HepG2 (cell line): Measurements from ENCODE around the gene SUSD6. TPM values are rescaled to one million over a fixed set of nuclear protein-coding genes. Genes with fewer than 3 reads are reported as not detected.

ENCODE experiments used
- ATAC-seq: fragments of 200-7000 bp; cut with Tn5 transposase; 3 replicates; pipeline ENCODE4 v1.9.1; 2020; ENCODE audit warnings: mild to moderate bottlenecking, moderate library complexity
- BruUV-seq: library from RNA; stranded (reverse); fragments of 400-500 nt; replicated peaks from 2 replicates; lab custom pipeline; 2021; lab: Mats Ljungman, UMichigan
- CTCF ChIA-PET: fragments of 300-600 bp; formaldehyde crosslinking; extraction: SDS; loops from one replicate; lab custom pipeline; 2021; ENCODE audit warnings: low total read pairs, inconsistent platforms, low intra/inter-chr PET ratio; lab: Yijun Ruan, JAX
- POLR2A ChIA-PET: fragments of 350-600 bp; sonication (Branson Sonifier 250); formaldehyde crosslinking; loops from one replicate; lab custom pipeline; 2020; ENCODE audit warnings: antibody characterized with exemption, inconsistent platforms; lab: Yijun Ruan, JAX
- DNase-seq: peaks from one replicate; pipeline ENCODE4 v3.0.0-alpha.2; 2015; ENCODE audit warnings: low spot score
- FAIRE-seq: peaks from 3 replicates; lab custom pipeline; 2011; peaks lifted over from hg19 to GRCh38; lab: Jason Lieb, UNC
- H2AFZ ChIP-seq: one replicate; pipeline ENCODE4 v1.6.1; 2011; ENCODE audit warnings: low read length, inconsistent platforms
- H3K27ac ChIP-seq: fragments of 300-600 bp; 3 replicates; pipeline ENCODE4 v1.8.0; 2011; ENCODE audit warnings: mixed run types, mild to moderate bottlenecking, mixed read lengths, low read length, inconsistent platforms; ENCODE audit not compliant: insufficient read depth; ENCODE audit errors: extremely low read length
- H3K27me3 ChIP-seq, 2 experiments: fragments of 200-600 bp in 1 of 2; 2 replicates in 1 of 2; 3 replicates in 1 of 2; pipeline versions ENCODE4 v1.6.0 to v1.8.0; 2011; ENCODE audit warnings: low read length in 2 of 2, mild to moderate bottlenecking in 2 of 2, moderate library complexity in 2 of 2, inconsistent platforms in 1 of 2; ENCODE audit not compliant: insufficient read depth in 2 of 2, control insufficient read depth in 1 of 2
- H3K36me3 ChIP-seq, 2 experiments: fragments of 200-600 bp in 1 of 2; replicated peaks in 1 of 2; 2 replicates in 1 of 2; 3 replicates in 1 of 2; pipeline versions ENCODE4 v1.5.1 to v1.8.0; 2011; ENCODE audit warnings: low read length in 2 of 2, inconsistent platforms in 1 of 2; ENCODE audit not compliant: insufficient read depth in 2 of 2, control insufficient read depth in 1 of 2
- H3K4me1 ChIP-seq: 2 replicates; pipeline ENCODE4 v1.5.1; 2012; ENCODE audit warnings: low read length, inconsistent platforms; ENCODE audit not compliant: insufficient read depth
- H3K4me2 ChIP-seq: 2 replicates; pipeline ENCODE4 v1.6.0; 2011; ENCODE audit warnings: low read depth, low read length, inconsistent platforms
- H3K4me3 ChIP-seq, 3 experiments: fragments of 200-600 bp in 1 of 3; sonication (generic), shearing (Covaris generic) in 1 of 3; replicated peaks in 1 of 3; 2 replicates each; pipeline ENCODE4 v1.5.1; 2011 to 2016; ENCODE audit warnings: low read length in 3 of 3, inconsistent platforms in 2 of 3, low read depth in 2 of 3, mild to moderate bottlenecking in 2 of 3, control low read depth in 1 of 3, mixed read lengths in 1 of 3; ENCODE audit not compliant: insufficient read depth in 1 of 3
- H3K79me2 ChIP-seq: one replicate; pipeline ENCODE4 v1.6.1; 2011; ENCODE audit warnings: low read length, inconsistent platforms; ENCODE audit not compliant: insufficient read depth
- H3K9ac ChIP-seq: 2 replicates; pipeline ENCODE4 v1.6.0; 2011; ENCODE audit warnings: mild to moderate bottlenecking, low read depth, low read length, inconsistent platforms; ENCODE audit not compliant: insufficient read depth
- H3K9me3 ChIP-seq: 2 replicates; pipeline ENCODE4 v1.5.1; 2012; ENCODE audit warnings: mild to moderate bottlenecking, low read length
- H4K20me1 ChIP-seq: 2 replicates; pipeline ENCODE4 v1.6.0; 2011; ENCODE audit warnings: inconsistent platforms, mild to moderate bottlenecking, low read length, moderate library complexity; ENCODE audit not compliant: insufficient read depth
- AGO1 ChIP-seq: fragments of 200-400 bp; formaldehyde crosslinking; IDR thresholded peaks from 2 replicates; pipeline ENCODE4 v1.6.1; 2017; ENCODE audit warnings: mild to moderate bottlenecking, low read depth, low read length, moderate library complexity; ENCODE audit not compliant: poor library complexity, severe bottlenecking
- BHLHE40 ChIP-seq: IDR thresholded peaks from 2 replicates; pipeline ENCODE4 v1.6.1; 2011; ENCODE audit warnings: low read length, improper control_type of control experiment
- CREB1 ChIP-seq, 2 experiments: fragments of 450-650 bp in 1 of 2; IDR thresholded peaks; 2 replicates each; pipeline ENCODE4 v1.6.1; 2016 to 2017; ENCODE audit warnings: control low read depth in 1 of 2, mild to moderate bottlenecking in 1 of 2, missing compliant biosample characterization in 1 of 2, missing genetic modification characterization in 1 of 2
- GLI4 ChIP-seq: sonication (generic); formaldehyde crosslinking; IDR thresholded peaks from 2 replicates; pipeline ENCODE4 v1.5.1; 2020; ENCODE audit warnings: missing genetic modification reagents, mild to moderate bottlenecking, moderate library complexity, borderline replicate concordance
- HNF4A ChIP-seq: sonication (generic); formaldehyde crosslinking; IDR thresholded peaks from 2 replicates; pipeline ENCODE4 v1.4.0; 2020; ENCODE audit warnings: missing genetic modification reagents
- HOXA9 ChIP-seq: sonication (generic); formaldehyde crosslinking; IDR thresholded peaks from 2 replicates; pipeline ENCODE4 v1.8.1; 2022; ENCODE audit warnings: missing genetic modification reagents, mild to moderate bottlenecking, moderate library complexity, borderline replicate concordance
- IRF2 ChIP-seq: IDR thresholded peaks from 2 replicates; pipeline ENCODE4 v1.6.1; 2018; ENCODE audit warnings: missing genetic modification reagents, missing compliant biosample characterization
- JDP2 ChIP-seq: sonication (generic); formaldehyde crosslinking; IDR thresholded peaks from 2 replicates; pipeline ENCODE4 v1.8.1; 2022; ENCODE audit warnings: missing genetic modification reagents, borderline replicate concordance
- MAF1 ChIP-seq: sonication (generic); formaldehyde crosslinking; IDR thresholded peaks from 2 replicates; pipeline ENCODE4 v1.5.0; 2020; ENCODE audit warnings: missing genetic modification reagents, borderline replicate concordance
- MEIS2 ChIP-seq: sonication (generic); formaldehyde crosslinking; IDR thresholded peaks from 2 replicates; pipeline ENCODE4 v1.9.0; 2021; ENCODE audit warnings: mild to moderate bottlenecking, missing genetic modification reagents
- NR2C2 ChIP-seq: sonication (generic); formaldehyde crosslinking; IDR thresholded peaks from 2 replicates; pipeline ENCODE4 v1.4.0; 2020; ENCODE audit warnings: missing genetic modification reagents, mild to moderate bottlenecking, moderate library complexity, borderline replicate concordance
- PCBP2 ChIP-seq: fragments of 200-400 bp; formaldehyde crosslinking; optimal IDR thresholded peaks from 2 replicates; pipeline ENCODE3; 2018; ENCODE audit warnings: low read length, low read depth; ENCODE audit not compliant: poor library complexity, severe bottlenecking
- SAP130 ChIP-seq: IDR thresholded peaks from 2 replicates; pipeline ENCODE4 v1.6.1; 2016; ENCODE audit warnings: low read depth
- STAG1 ChIP-seq: sonication (generic); formaldehyde crosslinking; IDR thresholded peaks from 2 replicates; pipeline ENCODE4 v1.4.0; 2020; ENCODE audit warnings: missing genetic modification reagents
- ZMYM2 ChIP-seq: sonication (generic); formaldehyde crosslinking; IDR thresholded peaks from 2 replicates; pipeline ENCODE4 v1.8.0; 2022; ENCODE audit warnings: mild to moderate bottlenecking, missing genetic modification reagents
- ZMYM4 ChIP-seq: sonication (generic); formaldehyde crosslinking; IDR thresholded peaks from 2 replicates; pipeline ENCODE4 v1.8.1; 2023; ENCODE audit warnings: mild to moderate bottlenecking, missing genetic modification reagents
- ZNF205 ChIP-seq: IDR thresholded peaks from 2 replicates; pipeline ENCODE4 v1.6.1; 2018; ENCODE audit warnings: missing biosample characterization, missing genetic modification reagents
- ZNF367 ChIP-seq: sonication (generic); formaldehyde crosslinking; IDR thresholded peaks from 2 replicates; pipeline ENCODE4 v1.4.0; 2020; ENCODE audit warnings: missing genetic modification reagents, borderline replicate concordance
- ZNF441 ChIP-seq: sonication (generic); formaldehyde crosslinking; IDR thresholded peaks from 2 replicates; pipeline ENCODE4 v1.7.0; 2021; ENCODE audit warnings: missing genetic modification reagents, borderline replicate concordance
- ZNF543 ChIP-seq: sonication (generic); formaldehyde crosslinking; IDR thresholded peaks from 2 replicates; pipeline ENCODE4 v1.4.0; 2020; ENCODE audit warnings: mild to moderate bottlenecking, missing genetic modification reagents
- ZNF549 ChIP-seq: sonication (generic); formaldehyde crosslinking; IDR thresholded peaks from 2 replicates; pipeline ENCODE4 v1.5.0; 2020; ENCODE audit warnings: missing genetic modification reagents
- ZNF577 ChIP-seq: sonication (generic); formaldehyde crosslinking; IDR thresholded peaks from 2 replicates; pipeline ENCODE4 v1.4.0; 2020; ENCODE audit warnings: mild to moderate bottlenecking, low read depth, missing genetic modification reagents, borderline replicate concordance
- ZNF644 ChIP-seq: IDR thresholded peaks from 2 replicates; pipeline ENCODE4 v1.6.1; 2016; ENCODE audit warnings: low read depth
- ZNF766 ChIP-seq: sonication (generic); formaldehyde crosslinking; IDR thresholded peaks from 2 replicates; pipeline ENCODE4 v1.5.0; 2020; ENCODE audit warnings: missing genetic modification reagents, borderline replicate concordance
- ZNF780A ChIP-seq: sonication (generic); formaldehyde crosslinking; IDR thresholded peaks from 2 replicates; pipeline ENCODE4 v1.8.0; 2022; ENCODE audit warnings: mild to moderate bottlenecking, missing genetic modification reagents, moderate library complexity
- WGBS: methylation state at CpG from one replicate; pipeline ENCODE4 v1.1.6; 2017; ENCODE audit warnings: low lambda C conversion rate; 5-methylcytosine and 5-hydroxymethylcytosine counted together
- in situ Hi-C: cut with HindIII; loops from 2 replicates; pipeline ENCODE4 v1.10.0; 2017; ENCODE audit warnings: low pct_unique_long_range_greater_than_20kb; ENCODE audit not compliant: extremely low pct_ligation_motif_present
- intact Hi-C: fragments of 100-400 bp; cut with micrococcal nuclease; formaldehyde crosslinking; loops from one replicate; pipeline ENCODE4 v1.10.0; 2022; ENCODE audit not compliant: unreplicated experiment
- polyA plus RNA-seq, 8 experiments: library from polyadenylated mRNA; depleted of rRNA in 3 of 8; stranded (reverse) in 7 of 8; unstranded in 1 of 8; fragments of >200 nt; fragmentation: Illumina TruSeq in 4 of 8; extraction: Trizol in 4 of 8; gene quantifications; 2 replicates each; pipeline versions ENCODE4 v1.2.1 to v1.2.3, GENCODE V29; 2011 to 2016; ENCODE audit warnings: low read depth in 4 of 8, missing spikeins in 1 of 8, mixed read lengths in 1 of 8; ENCODE audit not compliant: insufficient read depth in 1 of 8
- total RNA-seq, 5 experiments: library from RNA; depleted of rRNA; stranded (reverse); fragments of >200 nt; fragmentation: Illumina TruSeq; extraction: Trizol; gene quantifications; 2 replicates each; pipeline ENCODE4 v1.2.3, GENCODE V29; 2016; ENCODE audit warnings: low read depth in 1 of 5
- TF ChIP-seq, protein P1 (sequence below): IDR thresholded peaks from 2 replicates; pipeline ENCODE4 v1.6.1; 2016

Gene SUSD6
- total and polyA plus RNA-seq, 2 of the 13 experiments (the other 11 are each of a cell fraction or from before 2014, with no cell fraction given) = 7.2 to 7.4 TPM

DNA sequence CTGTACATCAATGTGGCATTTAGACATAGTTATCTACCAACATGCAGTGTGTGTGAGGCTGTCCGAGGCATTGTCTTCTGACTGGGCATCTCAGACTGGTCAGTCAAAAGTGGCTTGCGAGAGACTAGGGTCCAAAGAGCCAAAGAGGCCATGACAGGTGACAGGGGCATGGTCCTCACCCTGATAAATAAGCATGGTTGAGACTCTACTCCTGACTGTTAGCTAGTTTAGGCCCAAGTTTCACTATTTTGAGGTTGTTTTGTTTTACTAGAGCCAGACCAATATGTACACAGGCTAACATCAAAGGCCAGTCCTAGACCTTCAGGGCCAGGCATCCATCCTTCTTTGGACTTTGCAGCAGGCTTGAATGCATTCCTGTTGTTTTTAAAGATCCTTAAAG is 78.6 kb downstream of the SUSD6 start (continued):
- TF ChIP-seq ZNF205 (CRISPR knock-in tag) (peak; percentile 37; the same call in 1 of the 2 replicates), HOXA9 (CRISPR knock-in tag) (no peak), GLI4 (no peak), MEIS2 (peak; percentile 67), ZMYM2 (peak; percentile 68; the same call in 1 of the 2 replicates), ZNF441 (peak; percentile 32; the same call in 1 of the 2 replicates), AGO1 (no peak), SAP130 (CRISPR knock-in tag) (peak; percentile 79), NR2C2 (CRISPR knock-in tag) (no peak), ZNF766 (CRISPR knock-in tag) (no peak), MAF1 (no peak), JDP2 (CRISPR knock-in tag) (no peak), ZNF543 (peak; percentile 47; the same call in 1 of the 2 replicates), IRF2 (CRISPR knock-in tag) (peak; percentile 47; the same call in 1 of the 2 replicates)

DNA sequence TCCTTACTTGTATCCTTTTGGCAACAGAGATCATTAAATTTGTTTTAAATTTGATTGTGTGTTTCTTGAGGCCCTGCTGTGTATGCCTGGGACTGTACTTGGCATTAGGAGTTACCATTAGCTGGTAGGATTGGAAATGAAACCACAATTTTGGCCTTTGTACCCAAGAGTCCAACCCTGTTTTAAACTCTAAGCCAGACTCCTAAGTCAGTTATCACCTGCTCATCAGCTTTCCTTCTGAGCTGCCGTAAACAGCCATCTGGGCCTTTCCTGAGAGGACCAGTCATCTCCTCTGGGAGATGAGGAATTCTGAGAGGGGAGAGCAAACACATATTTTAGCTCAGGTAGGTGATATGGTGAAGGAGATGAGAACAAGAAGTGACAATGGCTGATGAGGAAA is 81.2 kb downstream of the SUSD6 start:
- ChIA-PET CTCF (no interaction called here), POLR2A (interaction anchor here (0.6 to 1.1 kb wide), 5 partner anchors 9 to 87 kb away, joined by 3 to 4 read pairs (median 3); partner anchors contain the start of gene SRSF5)
- Histone ChIP-seq H3K4me2 (peak overlapping the region; percentile 48), H3K4me3 (no peak overlapping the region), H3K27me3 (no peaks in the 10 kb centered on the region), H3K9ac (no peak overlapping the region), H3K4me1 (peaks cover 100% of the 10 kb centered on the region), H3K27ac (peak overlapping the region; percentile 3), H4K20me1 (no peaks in the 10 kb centered on the region), H3K79me2 (peaks cover 2% of the 10 kb centered on the region), H3K9me3 (no peaks in the 10 kb centered on the region), H2AFZ (no peak overlapping the region), H3K36me3 (no peaks in the 10 kb centered on the region)
- DNase-seq (no peak), FAIRE-seq (peak; percentile 28), ATAC-seq (no peak)
- WGBS = 43% methylated on average over 1 of the region's 1 CpG
- intact Hi-C loops (no loop called here), in situ Hi-C loops (no loop called here)
- no TSS peak for BruUV-seq
- TF ChIP-seq HNF4A (CRISPR knock-in tag) = peak; percentile 77
- no peak for TF ChIP-seq PCBP2
- no peak for TF ChIP-seq ZNF367 (CRISPR knock-in tag)
- no peak for TF ChIP-seq CREB1 (IDR thresholded peaks at IDR 0.05)
- TF ChIP-seq CREB1 (CRISPR knock-in tag; IDR thresholded peaks at IDR 0.05) = no peak
- no peak for TF ChIP-seq ZNF780A (CRISPR knock-in tag)
- TF ChIP-seq ZNF549 (CRISPR knock-in tag) = no peak
- 0 out of 2 replicates have a peak, but pooled peaks have one; percentile 32 for TF ChIP-seq ZMYM4
- no peak for TF ChIP-seq STAG1 (CRISPR knock-in tag)
- TF ChIP-seq BHLHE40 = no peak
- TF ChIP-seq ZNF577 (CRISPR knock-in tag) = no peak
- peak; percentile 69 for TF ChIP-seq ZNF644 (CRISPR knock-in tag)
- TF ChIP-seq, protein P1, sequence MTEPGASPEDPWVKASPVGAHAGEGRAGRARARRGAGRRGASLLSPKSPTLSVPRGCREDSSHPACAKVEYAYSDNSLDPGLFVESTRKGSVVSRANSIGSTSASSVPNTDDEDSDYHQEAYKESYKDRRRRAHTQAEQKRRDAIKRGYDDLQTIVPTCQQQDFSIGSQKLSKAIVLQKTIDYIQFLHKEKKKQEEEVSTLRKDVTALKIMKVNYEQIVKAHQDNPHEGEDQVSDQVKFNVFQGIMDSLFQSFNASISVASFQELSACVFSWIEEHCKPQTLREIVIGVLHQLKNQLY (CRISPR knock-in tag) = no peak
